ENCODE measurements around the gene TMEM174.

DNA sequence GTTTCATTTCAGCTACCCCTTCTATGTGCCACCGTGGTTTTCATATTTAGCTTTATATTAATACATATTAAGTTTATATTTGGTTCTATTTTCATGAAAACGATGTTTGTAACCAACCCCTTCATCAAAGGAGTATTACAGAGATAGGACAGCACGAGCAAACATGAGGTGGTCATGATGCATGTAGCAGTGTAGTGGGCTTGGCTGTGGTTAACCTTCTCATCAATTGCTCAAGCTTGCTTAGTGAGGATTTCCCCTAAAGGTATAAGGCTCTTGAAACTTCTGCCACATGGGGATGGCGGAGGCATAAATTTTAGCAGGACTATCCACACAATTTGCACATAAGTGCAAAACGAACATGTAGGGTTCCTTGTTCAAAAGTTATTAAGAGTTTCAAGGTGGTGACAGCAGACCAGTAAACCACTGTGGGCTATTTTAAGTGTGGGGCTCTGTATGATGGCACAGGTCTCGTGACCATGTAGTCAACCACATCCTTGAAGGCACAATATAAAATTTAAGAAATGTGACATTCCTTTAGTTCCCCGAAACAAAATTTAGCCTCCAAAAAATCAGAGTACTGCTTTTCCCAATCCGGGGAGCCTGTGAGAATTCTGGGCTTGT lies 24.8 kb downstream of the TMEM174 start:
- TF ChIP-seq, protein P1, sequence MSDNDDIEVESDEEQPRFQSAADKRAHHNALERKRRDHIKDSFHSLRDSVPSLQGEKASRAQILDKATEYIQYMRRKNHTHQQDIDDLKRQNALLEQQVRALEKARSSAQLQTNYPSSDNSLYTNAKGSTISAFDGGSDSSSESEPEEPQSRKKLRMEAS (IDR thresholded peaks at IDR 0.05): no peak
- TF ChIP-seq FOXM1 (IDR thresholded peaks at IDR 0.05; ENCODE audit: borderline replicate concordance, low read depth) (no peak), EP300 (IDR thresholded peaks at IDR 0.05; ENCODE audit: borderline replicate concordance) (no peak), CEBPB (IDR thresholded peaks at IDR 0.05) (no peak), EGR1 (IDR thresholded peaks at IDR 0.05) (no peak), TAF1 (IDR thresholded peaks at IDR 0.05; ENCODE audit: low read depth) (no peak), YY1 (IDR thresholded peaks at IDR 0.05; ENCODE audit: low read depth) (no peak), CREB1 (IDR thresholded peaks at IDR 0.05; ENCODE audit: low read depth) (no peak), TEAD4 (IDR thresholded peaks at IDR 0.05) (no peak), NFIC (IDR thresholded peaks at IDR 0.05) (no peak), ZBTB7A (IDR thresholded peaks at IDR 0.05; ENCODE audit: low read depth) (no peak)
- TF ChIP-seq, protein P2, sequence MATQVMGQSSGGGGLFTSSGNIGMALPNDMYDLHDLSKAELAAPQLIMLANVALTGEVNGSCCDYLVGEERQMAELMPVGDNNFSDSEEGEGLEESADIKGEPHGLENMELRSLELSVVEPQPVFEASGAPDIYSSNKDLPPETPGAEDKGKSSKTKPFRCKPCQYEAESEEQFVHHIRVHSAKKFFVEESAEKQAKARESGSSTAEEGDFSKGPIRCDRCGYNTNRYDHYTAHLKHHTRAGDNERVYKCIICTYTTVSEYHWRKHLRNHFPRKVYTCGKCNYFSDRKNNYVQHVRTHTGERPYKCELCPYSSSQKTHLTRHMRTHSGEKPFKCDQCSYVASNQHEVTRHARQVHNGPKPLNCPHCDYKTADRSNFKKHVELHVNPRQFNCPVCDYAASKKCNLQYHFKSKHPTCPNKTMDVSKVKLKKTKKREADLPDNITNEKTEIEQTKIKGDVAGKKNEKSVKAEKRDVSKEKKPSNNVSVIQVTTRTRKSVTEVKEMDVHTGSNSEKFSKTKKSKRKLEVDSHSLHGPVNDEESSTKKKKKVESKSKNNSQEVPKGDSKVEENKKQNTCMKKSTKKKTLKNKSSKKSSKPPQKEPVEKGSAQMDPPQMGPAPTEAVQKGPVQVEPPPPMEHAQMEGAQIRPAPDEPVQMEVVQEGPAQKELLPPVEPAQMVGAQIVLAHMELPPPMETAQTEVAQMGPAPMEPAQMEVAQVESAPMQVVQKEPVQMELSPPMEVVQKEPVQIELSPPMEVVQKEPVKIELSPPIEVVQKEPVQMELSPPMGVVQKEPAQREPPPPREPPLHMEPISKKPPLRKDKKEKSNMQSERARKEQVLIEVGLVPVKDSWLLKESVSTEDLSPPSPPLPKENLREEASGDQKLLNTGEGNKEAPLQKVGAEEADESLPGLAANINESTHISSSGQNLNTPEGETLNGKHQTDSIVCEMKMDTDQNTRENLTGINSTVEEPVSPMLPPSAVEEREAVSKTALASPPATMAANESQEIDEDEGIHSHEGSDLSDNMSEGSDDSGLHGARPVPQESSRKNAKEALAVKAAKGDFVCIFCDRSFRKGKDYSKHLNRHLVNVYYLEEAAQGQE (IDR thresholded peaks at IDR 0.05; ENCODE audit: low read depth): no peak

All from Ishikawa (cell line).